GM12878 (cell line): Measurements from ENCODE around the gene SF1.

Experiments used
- ESRRA ChIP-seq: IDR thresholded peaks from 2 replicates; pipeline ENCODE4 v1.6.1; 2012; ENCODE audit warnings: mild to moderate bottlenecking, low read length, improper control_type of control experiment
- EZH2 ChIP-seq: IDR thresholded peaks from 2 replicates; pipeline ENCODE4 v1.6.1; 2012; ENCODE audit warnings: low read depth, mild to moderate bottlenecking, control low read depth, inconsistent platforms, low read length, borderline replicate concordance; ENCODE audit not compliant: control insufficient read depth
- MXI1 ChIP-seq: fragments of 150-350 bp; IDR thresholded peaks from 2 replicates; pipeline ENCODE4 v1.6.1; 2011; ENCODE audit warnings: low read depth, mild to moderate bottlenecking, inconsistent platforms, low read length, improper control_type of control experiment
- POLR2A ChIP-seq: IDR thresholded peaks from 2 replicates; pipeline ENCODE4 v1.6.1; 2011; ENCODE audit warnings: low read depth, mild to moderate bottlenecking, low read length
- POLR2AphosphoS5 ChIP-seq: IDR thresholded peaks from 2 replicates; pipeline ENCODE4 v1.6.1; 2011; ENCODE audit warnings: mild to moderate bottlenecking, low read length, inconsistent platforms
- TCF7 ChIP-seq: IDR thresholded peaks from 2 replicates; pipeline ENCODE4 v1.6.1; 2014; ENCODE audit warnings: antibody characterized with exemption, borderline replicate concordance
- TF ChIP-seq, protein P1 (sequence below), 3 experiments: IDR thresholded peaks in 2 of 3; conservative IDR thresholded peaks in 1 of 3; 2 replicates each; pipeline ENCODE4 v1.5.1; 2011; ENCODE audit warnings: low read depth in 3 of 3, low read length in 3 of 3, mild to moderate bottlenecking in 3 of 3, control low read depth in 2 of 3, moderate library complexity in 2 of 3, inconsistent platforms in 1 of 3, mixed read lengths in 1 of 3; ENCODE audit not compliant: control insufficient read depth in 2 of 3, insufficient read depth in 1 of 3; ENCODE audit errors: extremely low read depth in 1 of 3

DNA sequence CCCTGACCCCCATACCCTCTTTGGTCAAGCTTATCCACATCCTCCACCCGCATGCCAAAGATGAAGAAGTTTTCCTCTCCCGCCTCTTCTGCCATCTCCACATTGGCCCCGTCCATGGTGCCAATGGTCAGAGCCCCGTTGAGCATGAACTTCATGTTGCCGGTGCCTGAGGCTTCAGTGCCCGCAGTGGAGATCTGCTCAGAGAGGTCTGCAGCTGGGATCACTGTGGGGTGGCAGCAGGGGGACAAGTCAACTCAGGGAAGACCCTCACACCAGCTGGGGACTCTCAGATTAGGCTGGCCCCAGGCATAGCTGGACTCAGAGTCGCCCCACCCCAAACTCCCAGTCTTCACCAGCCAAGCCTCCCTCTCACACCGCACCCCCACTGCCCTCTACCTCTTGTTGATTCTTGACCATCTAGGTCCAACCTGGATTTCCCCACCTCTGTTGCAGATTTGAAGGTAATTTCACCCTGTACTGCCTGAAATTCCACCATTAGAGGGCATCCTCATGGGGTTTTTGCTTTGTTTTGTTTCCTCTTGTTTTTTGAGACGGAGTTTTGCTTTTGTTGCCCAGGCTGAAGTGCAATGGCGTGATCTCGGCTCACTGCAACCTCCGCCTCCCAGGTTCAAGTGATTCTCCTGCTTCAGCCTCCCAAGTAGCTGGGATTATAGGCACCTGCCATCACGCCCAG lies 27.8 kb downstream of the SF1 start:
- TF ChIP-seq ESRRA (no peak), MXI1 (no peak), POLR2A (no peak), TCF7 (no peak), EZH2 (no peak), POLR2AphosphoS5 (no peak)
- TF ChIP-seq, protein P1, sequence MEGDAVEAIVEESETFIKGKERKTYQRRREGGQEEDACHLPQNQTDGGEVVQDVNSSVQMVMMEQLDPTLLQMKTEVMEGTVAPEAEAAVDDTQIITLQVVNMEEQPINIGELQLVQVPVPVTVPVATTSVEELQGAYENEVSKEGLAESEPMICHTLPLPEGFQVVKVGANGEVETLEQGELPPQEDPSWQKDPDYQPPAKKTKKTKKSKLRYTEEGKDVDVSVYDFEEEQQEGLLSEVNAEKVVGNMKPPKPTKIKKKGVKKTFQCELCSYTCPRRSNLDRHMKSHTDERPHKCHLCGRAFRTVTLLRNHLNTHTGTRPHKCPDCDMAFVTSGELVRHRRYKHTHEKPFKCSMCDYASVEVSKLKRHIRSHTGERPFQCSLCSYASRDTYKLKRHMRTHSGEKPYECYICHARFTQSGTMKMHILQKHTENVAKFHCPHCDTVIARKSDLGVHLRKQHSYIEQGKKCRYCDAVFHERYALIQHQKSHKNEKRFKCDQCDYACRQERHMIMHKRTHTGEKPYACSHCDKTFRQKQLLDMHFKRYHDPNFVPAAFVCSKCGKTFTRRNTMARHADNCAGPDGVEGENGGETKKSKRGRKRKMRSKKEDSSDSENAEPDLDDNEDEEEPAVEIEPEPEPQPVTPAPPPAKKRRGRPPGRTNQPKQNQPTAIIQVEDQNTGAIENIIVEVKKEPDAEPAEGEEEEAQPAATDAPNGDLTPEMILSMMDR (IDR thresholded peaks at IDR 0.05 in 2 of 3, conservative IDR thresholded peaks at IDR 0.05 in 1 of 3; ENCODE audit: control insufficient read depth in 2 of 3, extremely low read depth in 1 of 3, insufficient read depth in 1 of 3, low read depth in 3 of 3, low read length in 3 of 3) = 0 out of 6 replicates have a peak, but pooled peaks of 2 of the 3 experiments have one; percentile 5 to 19
